ENCODE results near the gene FAM47E. TPM values are rescaled to one million over a fixed set of nuclear protein-coding genes. Genes with fewer than 3 reads are reported as not detected.

Gene FAM47E
- total and polyA plus RNA-seq, 2 of the 13 experiments (the other 11 are each of a cell fraction or from before 2014, with no cell fraction given): 0.33 to 0.66 TPM

- no peak for TF ChIP-seq AHDC1 (CRISPR knock-in tag; IDR thresholded peaks at IDR 0.05; ENCODE audit: borderline replicate concordance)
- TF ChIP-seq IKZF5 (CRISPR knock-in tag; IDR thresholded peaks at IDR 0.05): 0 out of 2 replicates have a peak, but pooled peaks have one; percentile 10
- no peak for TF ChIP-seq ZNF652 (CRISPR knock-in tag; IDR thresholded peaks at IDR 0.05; ENCODE audit: borderline replicate concordance, low read depth)
- TF ChIP-seq ZZZ3 (CRISPR knock-in tag; IDR thresholded peaks at IDR 0.05; ENCODE audit: borderline replicate concordance): no peak
- no peak for TF ChIP-seq GPBP1L1 (CRISPR knock-in tag; IDR thresholded peaks at IDR 0.05)
- no peak for TF ChIP-seq PRDM4 (CRISPR knock-in tag; IDR thresholded peaks at IDR 0.05; ENCODE audit: borderline replicate concordance)
- TF ChIP-seq PTBP1 (IDR thresholded peaks at IDR 0.05; ENCODE audit: low read depth, low read length, poor library complexity, severe bottlenecking): no peak
- TF ChIP-seq GRHL1 (CRISPR knock-in tag; conservative IDR thresholded peaks at IDR 0.05): no peak
- TF ChIP-seq NFATC3 (CRISPR knock-in tag; IDR thresholded peaks at IDR 0.05): no peak
- TF ChIP-seq NR3C1 (CRISPR knock-in tag; IDR thresholded peaks at IDR 0.05): no peak
- no peak for TF ChIP-seq CREBL2 (CRISPR knock-in tag; IDR thresholded peaks at IDR 0.05; ENCODE audit: borderline replicate concordance)
- no peak for TF ChIP-seq SMAD3 (CRISPR knock-in tag; IDR thresholded peaks at IDR 0.05)
- no peak for TF ChIP-seq SSRP1 (CRISPR knock-in tag; IDR thresholded peaks at IDR 0.05)
- TF ChIP-seq ZNF878 (CRISPR knock-in tag; IDR thresholded peaks at IDR 0.05): no peak
- TF ChIP-seq SALL2 (CRISPR knock-in tag; IDR thresholded peaks at IDR 0.05): no peak
- no peak for TF ChIP-seq DNMT3B (CRISPR knock-in tag; conservative IDR thresholded peaks at IDR 0.05)
Measured at GRCh38 chr4:76213415-76214176, 37.9 kb upstream of the FAM47E start, which contains the start of gene SCARB2 (continued).
